Sigmoid colon (tissue), 7 donors: ENCODE measurements around the gene MON1B. TPM values are rescaled to one million over a fixed set of nuclear protein-coding genes. Genes with fewer than 3 reads are reported as not detected.
"Not testable (repeated sequence)": the region's sequence is repeated elsewhere in the genome, so short reads cannot be mapped to it uniquely, and the experiment has no call there.

Experiments
- DNase-seq: peaks from one replicate; pipeline ENCODE4 v3.0.0-alpha.2; 2019
- H3K27ac ChIP-seq, 4 donors: fragments of 200-600 bp; sonication (generic); one replicate each; pipeline ENCODE4 v1.5.1; 2016 to 2019; ENCODE audit warnings: mild to moderate bottlenecking in 1 of 4
- H3K27me3 ChIP-seq, 3 donors: fragments of 200-600 bp; sonication (generic); one replicate each; pipeline ENCODE4 v1.5.1; 2019; ENCODE audit warnings: mild to moderate bottlenecking in 1 of 3
- H3K36me3 ChIP-seq, 4 donors: fragments of 200-600 bp; sonication (generic); one replicate each; pipeline ENCODE4 v1.5.1; 2016 to 2019
- H3K4me1 ChIP-seq, 4 donors: fragments of 200-600 bp; sonication (generic); one replicate each; pipeline ENCODE4 v1.5.1; 2017 to 2019
- H3K4me3 ChIP-seq, 4 donors: fragments of 200-600 bp; sonication (generic); one replicate each; pipeline ENCODE4 v1.5.1; 2017 to 2019; ENCODE audit warnings: mild to moderate bottlenecking in 2 of 4, moderate library complexity in 1 of 4
- H3K9me3 ChIP-seq, 4 donors: fragments of 200-600 bp in 3 of 4; sonication (generic) in 3 of 4; one replicate each; pipeline versions ENCODE4 v1.5.1 to v1.6.1; 2013 to 2019
- CTCF ChIP-seq, 4 experiments: fragments of 450-650 bp in 3 of 4; fragments of 200-600 bp in 1 of 4; IDR thresholded peaks; one replicate each; pipeline ENCODE4 v1.5.1; 2016 to 2019; ENCODE audit warnings: antibody characterized with exemption in 4 of 4, mild to moderate bottlenecking in 3 of 4, moderate library complexity in 2 of 4
- EP300 ChIP-seq, 4 donors: sonication (generic); formaldehyde crosslinking; IDR thresholded peaks; one replicate each; pipeline ENCODE4 v1.6.1; 2017; ENCODE audit warnings: antibody characterized with exemption in 4 of 4
- POLR2A ChIP-seq, 2 donors: fragments of 450-650 bp; IDR thresholded peaks; one replicate each; pipeline ENCODE4 v1.6.1; 2016; ENCODE audit warnings: antibody characterized with exemption in 2 of 2, mild to moderate bottlenecking in 2 of 2, moderate library complexity in 2 of 2
- POLR2AphosphoS5 ChIP-seq, 4 donors: sonication (generic); formaldehyde crosslinking; IDR thresholded peaks; one replicate each; pipeline ENCODE4 v1.6.1; 2017; ENCODE audit warnings: antibody characterized with exemption in 4 of 4
- WGBS, 2 donors: extraction: QIAGEN DNeasy Blood & Tissue Kit; methylation state at CpG; one replicate each; pipeline ENCODE4 v1.1.7; 2013; 5-methylcytosine and 5-hydroxymethylcytosine counted together
- intact Hi-C: fragments of 100-400 bp; cut with DNase I; formaldehyde crosslinking; loops from one replicate; pipeline ENCODE4 v1.15.1; 2023
- polyA plus RNA-seq, 3 donors: library from polyadenylated mRNA; stranded (reverse); fragments of 200-250 nt; gene quantifications; one replicate each; pipeline ENCODE4 v1.2.3, GENCODE V29; 2013
- total RNA-seq, 4 donors: library from RNA; depleted of rRNA; stranded (reverse); fragments of >200 nt; gene quantifications; one replicate each; pipeline ENCODE4 v1.1.0, GENCODE V29; 2016
- donor health status: healthy with polysubstance abuse.
- donor health status: Bipolar disorder and iron deficiency.
- donor health status: healthy.

Gene MON1B
- total and polyA plus RNA-seq, 7 donors: 12.0 to 38.6 (median 13.9) TPM

- DNase-seq: no peak
- Histone ChIP-seq H3K4me3 (no peak overlapping the region), H3K27ac (no peak overlapping the region), H3K9me3 (no peaks in the 10 kb centered on the region), H3K36me3 (no peaks in the 10 kb centered on the region), H3K27me3 (peaks cover 0 to 19% (median 8%) of the 10 kb centered on the region in 3 donors), H3K4me1 (no peaks in the 10 kb centered on the region)
- intact Hi-C loops: no loop called here
- TF ChIP-seq EP300 (IDR thresholded peaks at IDR 0.05) (no peak), POLR2A (IDR thresholded peaks at IDR 0.05) (no peak), CTCF (IDR thresholded peaks at IDR 0.05) (no peak), POLR2AphosphoS5 (IDR thresholded peaks at IDR 0.05) (no peak)
- WGBS, 2 donors: 54 to 65% methylated on average over 4 of the region's 4 CpGs
These were observed 20.2 kb upstream of the MON1B start for GRCh38 chr16:77170805-77171204.

GRCh38 chr16:77171745-77172635, 19.0 kb upstream of the MON1B start:
- TF ChIP-seq CTCF (IDR thresholded peaks at IDR 0.05) (peak; percentile 21 to 72 (median 52)), POLR2AphosphoS5 (IDR thresholded peaks at IDR 0.05) (no peak)
- no peak overlapping the region for H3K4me3 ChIP-seq
- H3K4me1 ChIP-seq: no peaks in the 10 kb centered on the region
- H3K9me3 ChIP-seq: no peaks in the 10 kb centered on the region
- no peak for DNase-seq
- no peak overlapping the region for H3K27ac ChIP-seq
- H3K27me3 ChIP-seq: peaks cover 0 to 19% (median 8%) of the 10 kb centered on the region in 3 donors
- intact Hi-C loops: loop anchor here (2.0 kb wide), 1 partner anchor 1383 kb away; no protein-coding TSS in a partner anchor
- H3K36me3 ChIP-seq: no peaks in the 10 kb centered on the region
- WGBS, 2 donors: 62 to 78% methylated on average over 5 of the region's 5 CpGs

- intact Hi-C loops: loop anchor here (2.0 kb wide), 1 partner anchor 1384 kb away; no protein-coding TSS in a partner anchor
- no peak for TF ChIP-seq POLR2AphosphoS5 (IDR thresholded peaks at IDR 0.05)
- no peak for TF ChIP-seq POLR2A (IDR thresholded peaks at IDR 0.05)
- TF ChIP-seq EP300 (IDR thresholded peaks at IDR 0.05): no peak
- TF ChIP-seq CTCF (IDR thresholded peaks at IDR 0.05): no peak
- Histone ChIP-seq H3K27ac (no peak overlapping the region), H3K4me3 (no peak overlapping the region), H3K27me3 (peaks cover 0 to 19% (median 8%) of the 10 kb centered on the region in 3 donors), H3K4me1 (no peaks in the 10 kb centered on the region), H3K9me3 (no peaks in the 10 kb centered on the region), H3K36me3 (no peaks in the 10 kb centered on the region)
- DNase-seq: no peak
These were observed 18.0 kb upstream of the MON1B start for GRCh38 chr16:77172951-77173350.

GRCh38 chr16:77183137-77183536, 7.9 kb upstream of the MON1B start:
- DNase-seq: no peak
- H3K4me1 ChIP-seq: no peaks in the 10 kb centered on the region
- H3K36me3 ChIP-seq: no peaks in the 10 kb centered on the region
- no peaks in the 10 kb centered on the region for H3K9me3 ChIP-seq
- intact Hi-C loops: no loop called here
- TF ChIP-seq POLR2A (IDR thresholded peaks at IDR 0.05) (no peak), POLR2AphosphoS5 (IDR thresholded peaks at IDR 0.05) (no peak), EP300 (IDR thresholded peaks at IDR 0.05) (no peak), CTCF (IDR thresholded peaks at IDR 0.05) (no peak)
- WGBS, 2 donors: 51 to 76% methylated on average over 1 of the region's 1 CpG
- no peak overlapping the region for H3K4me3 ChIP-seq
- no peaks in the 10 kb centered on the region for H3K27me3 ChIP-seq
- no peak overlapping the region for H3K27ac ChIP-seq

GRCh38 chr16:77186298-77186697, 4.7 kb upstream of the MON1B start:
- WGBS, 2 donors: 93 to 94% methylated on average over 1 of the region's 1 CpG
- H3K36me3 ChIP-seq, H3K4me3 ChIP-seq, H3K4me1 ChIP-seq, H3K27me3 ChIP-seq, H3K9me3 ChIP-seq, DNase-seq, H3K27ac ChIP-seq, intact Hi-C loops: not testable (repeated sequence)
